ENCODE results near the gene ZNF444. TPM values are rescaled to one million over a fixed set of nuclear protein-coding genes. Genes with fewer than 3 reads are reported as not detected.
"Not testable (repeated sequence)": the region's sequence is repeated elsewhere in the genome, so short reads cannot be mapped to it uniquely, and the experiment has no call there.

The ZNF444 gene
- total and polyA plus RNA-seq, 2 of the 4 experiments (the other 2 are of a cell fraction): 2.5 to 20.3 TPM

- H3K56ac ChIP-seq (ENCODE audit: extremely low read depth, insufficient read depth, low read length); ATAC-seq (ENCODE audit: low read depth); H3K18ac ChIP-seq (ENCODE audit: low read depth, low read length); DNase-seq; H3K4me3 ChIP-seq (ENCODE audit: insufficient read depth, low read depth, low read length); H4K91ac ChIP-seq (ENCODE audit: insufficient read depth, low read depth, low read length); H4K20me1 ChIP-seq (ENCODE audit: insufficient read depth, low read length); H2BK5ac ChIP-seq (ENCODE audit: low read depth, low read length, poor library complexity, severe bottlenecking); H3K14ac ChIP-seq (replicated peaks; ENCODE audit: low read depth, low read length); H3K23ac ChIP-seq (ENCODE audit: low read depth, low read length); H4K8ac ChIP-seq (ENCODE audit: low read depth in 2 of 2, low read length in 2 of 2); H3K4me2 ChIP-seq (ENCODE audit: low read depth, low read length); H4K5ac ChIP-seq (ENCODE audit: low read depth, low read length); BruUV-seq (replicated peaks); H3K9ac ChIP-seq (ENCODE audit: low read depth, low read length); intact Hi-C loops (cut with micrococcal nuclease); H3K9me1 ChIP-seq (ENCODE audit: insufficient read depth, low read length); H3K4me1 ChIP-seq (ENCODE audit: control insufficient read depth, insufficient read depth, low read length); dilution Hi-C loops (cut with HindIII; ENCODE audit: low sequenced_read_pairs, unreplicated experiment); H2AK5ac ChIP-seq (ENCODE audit: low read depth, low read length); H3K9me3 ChIP-seq (ENCODE audit: control insufficient read depth, insufficient read depth, low read length); POLR2A ChIA-PET (ENCODE audit: unreplicated experiment); H2BK20ac ChIP-seq (ENCODE audit: low read depth, low read length); H3K4ac ChIP-seq (ENCODE audit: low read depth, low read length); H2AFZ ChIP-seq (replicated peaks; ENCODE audit: low read length, poor library complexity); H3K36me3 ChIP-seq (ENCODE audit: control insufficient read depth, insufficient read depth, low read length); H2AK9ac ChIP-seq (replicated peaks; ENCODE audit: low read depth, low read length, poor library complexity); in situ Hi-C loops (cut with MboI; ENCODE audit: low sequenced_read_pairs); H3K27me3 ChIP-seq (ENCODE audit: control insufficient read depth, insufficient read depth, low read length); H3K79me1 ChIP-seq (ENCODE audit: low read depth in 1 of 2, low read length in 2 of 2); H2BK120ac ChIP-seq (ENCODE audit: low read depth, low read length); CTCF ChIA-PET; H3K27ac ChIP-seq (ENCODE audit: insufficient read depth, low read length); H2BK15ac ChIP-seq (ENCODE audit: low read depth, low read length): not testable (repeated sequence)
- no CpG with 5 or more reads among the region's 23 CpGs for WGBS, 2 experiments (ENCODE audit: extremely low coverage in 2 of 2, insufficient read length in 1 of 2)
Observed at GRCh38 chr19:56197646-56198045, 56.6 kb downstream of the ZNF444 start, which contains the start of gene ZSCAN5B. ZSCAN5B (minus strand) TSS chr19:56197783; CDS start chr19:56193052, 4,731 bp downstream.
